GM18868 (cell line): ENCODE measurements around the gene ZNF708.
"Not testable (repeated sequence)": the region's sequence is repeated elsewhere in the genome, so short reads cannot be mapped to it uniquely, and the experiment has no call there.

Experiments
- ATAC-seq: cut with Tn5 transposase; IDR thresholded peaks from one replicate; pipeline ENCODE4 v1.9.1; 2021; ENCODE audit warnings: mild to moderate bottlenecking, moderate library complexity; ENCODE audit not compliant: unreplicated experiment

The ZNF708 gene

DNA sequence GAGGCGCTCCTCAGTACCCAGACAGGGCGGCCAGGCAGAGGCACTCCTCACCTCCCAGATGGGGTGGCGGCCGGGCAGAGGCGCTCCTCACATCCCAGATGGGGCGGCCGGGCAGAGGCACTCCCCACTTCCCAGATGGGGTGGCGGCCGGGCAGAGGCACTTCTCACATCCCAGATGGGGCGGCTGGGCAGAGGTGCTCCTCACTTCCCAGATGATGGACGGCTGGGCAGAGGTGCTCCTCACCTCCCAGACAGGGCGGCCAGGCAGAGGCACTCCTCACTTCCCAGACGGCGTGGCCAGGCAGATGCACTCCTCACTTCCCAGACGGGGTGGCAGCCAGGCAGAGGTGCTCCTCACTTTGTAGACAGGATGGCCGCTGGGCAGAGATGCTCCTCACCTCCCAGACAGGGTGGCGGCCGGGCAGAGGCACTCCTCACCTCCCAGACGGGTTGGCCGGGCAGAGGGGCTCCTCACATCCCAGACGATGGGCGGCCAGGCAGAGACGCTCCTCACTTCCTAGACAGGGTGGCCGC is 68.3 kb downstream of the ZNF708 start:
- not testable (repeated sequence) for ATAC-seq

DNA sequence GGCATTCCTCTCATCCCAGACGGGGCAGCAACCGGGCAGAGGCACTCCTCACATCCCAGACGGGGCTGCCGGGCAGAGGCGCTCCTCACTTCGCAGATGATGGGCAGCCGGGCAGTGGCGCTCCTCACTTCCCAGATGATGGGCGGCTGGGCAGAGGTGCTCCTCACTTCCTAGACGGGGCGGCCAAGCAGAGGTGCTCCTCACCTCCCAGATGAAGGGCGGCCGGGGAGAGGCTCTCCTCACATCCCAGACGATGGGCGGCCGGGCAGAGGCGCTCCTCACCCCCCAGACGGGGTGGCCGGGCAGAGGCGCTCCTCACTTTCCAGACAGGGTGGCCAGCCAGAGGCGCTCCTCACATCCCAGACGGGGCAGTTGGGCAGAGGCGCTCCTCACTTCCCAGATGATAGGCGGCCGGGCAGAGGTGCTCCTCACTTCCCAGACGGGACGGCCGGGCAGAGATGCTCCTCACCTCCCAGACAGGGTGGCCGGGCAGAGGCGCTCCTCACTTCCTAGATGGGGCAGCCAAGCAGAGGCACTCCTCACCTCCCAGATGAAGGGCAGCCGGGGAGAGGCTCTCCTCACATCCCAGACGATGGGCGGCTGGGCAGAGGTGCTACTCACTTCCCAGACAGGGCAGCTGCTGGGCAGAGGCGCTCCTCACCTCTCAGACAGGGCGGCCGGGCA is 68.9 kb downstream of the ZNF708 start:
- ATAC-seq = no peak

DNA sequence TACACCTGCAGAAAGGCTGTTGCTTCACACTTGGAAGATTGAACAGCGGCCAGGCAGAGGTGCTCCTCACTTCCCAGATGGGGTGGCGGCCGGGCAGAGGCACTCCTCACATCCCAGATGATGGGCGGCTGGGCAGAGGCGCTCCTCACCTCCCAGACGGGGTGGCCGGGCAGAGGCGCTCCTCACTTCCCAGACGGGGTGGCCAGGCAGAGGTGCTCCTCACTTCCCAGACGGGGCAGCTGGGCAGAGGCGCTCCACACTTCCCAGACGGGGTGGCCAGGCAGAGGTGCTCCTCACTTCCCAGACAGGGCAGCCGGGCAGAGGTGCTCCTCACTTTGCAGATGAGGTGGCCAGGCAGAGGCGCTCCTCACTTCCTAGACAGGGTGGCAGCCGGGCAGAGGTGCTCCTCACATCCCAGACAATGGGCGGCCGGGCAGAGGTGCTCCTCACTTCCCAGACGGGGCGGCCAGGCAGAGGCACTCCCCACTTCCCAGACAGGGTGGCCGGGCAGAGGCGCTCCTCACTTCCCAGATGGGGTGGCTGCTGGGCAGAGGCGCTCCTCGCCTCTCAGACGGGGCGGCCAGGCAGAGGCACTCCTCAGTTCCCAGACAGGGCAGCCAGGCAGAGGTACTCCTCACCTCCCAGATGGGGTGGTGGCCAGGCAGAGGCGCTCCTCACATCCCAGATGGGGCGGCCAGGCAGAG is 69.6 kb downstream of the ZNF708 start:
- ATAC-seq = not testable (repeated sequence)

DNA sequence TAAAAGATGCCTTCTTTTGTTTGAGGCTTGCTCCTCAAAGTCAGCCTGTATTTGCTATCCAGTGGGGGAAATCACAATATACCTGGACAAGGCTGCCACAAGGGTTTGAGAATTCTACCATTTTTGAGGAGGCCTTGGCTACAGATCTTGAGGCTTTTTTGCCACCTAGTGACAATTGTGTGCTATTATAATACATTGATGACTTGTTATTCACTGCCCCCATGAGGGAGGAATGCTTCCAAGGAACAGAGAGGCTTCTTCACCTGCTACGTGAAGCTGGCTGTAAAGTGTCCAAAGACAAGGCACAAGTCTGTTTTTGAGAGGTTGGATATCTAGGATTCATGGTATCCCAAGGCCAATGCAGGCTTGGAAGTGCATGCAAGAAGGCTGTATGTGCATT is 72.5 kb downstream of the ZNF708 start:
- ATAC-seq = no peak
